Measurements from ENCODE around the gene UPB1.

GRCh38 chr22:24571266-24571665 lies 76.1 kb downstream of the UPB1 start:
- TF ChIP-seq, protein P1, sequence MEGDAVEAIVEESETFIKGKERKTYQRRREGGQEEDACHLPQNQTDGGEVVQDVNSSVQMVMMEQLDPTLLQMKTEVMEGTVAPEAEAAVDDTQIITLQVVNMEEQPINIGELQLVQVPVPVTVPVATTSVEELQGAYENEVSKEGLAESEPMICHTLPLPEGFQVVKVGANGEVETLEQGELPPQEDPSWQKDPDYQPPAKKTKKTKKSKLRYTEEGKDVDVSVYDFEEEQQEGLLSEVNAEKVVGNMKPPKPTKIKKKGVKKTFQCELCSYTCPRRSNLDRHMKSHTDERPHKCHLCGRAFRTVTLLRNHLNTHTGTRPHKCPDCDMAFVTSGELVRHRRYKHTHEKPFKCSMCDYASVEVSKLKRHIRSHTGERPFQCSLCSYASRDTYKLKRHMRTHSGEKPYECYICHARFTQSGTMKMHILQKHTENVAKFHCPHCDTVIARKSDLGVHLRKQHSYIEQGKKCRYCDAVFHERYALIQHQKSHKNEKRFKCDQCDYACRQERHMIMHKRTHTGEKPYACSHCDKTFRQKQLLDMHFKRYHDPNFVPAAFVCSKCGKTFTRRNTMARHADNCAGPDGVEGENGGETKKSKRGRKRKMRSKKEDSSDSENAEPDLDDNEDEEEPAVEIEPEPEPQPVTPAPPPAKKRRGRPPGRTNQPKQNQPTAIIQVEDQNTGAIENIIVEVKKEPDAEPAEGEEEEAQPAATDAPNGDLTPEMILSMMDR (IDR thresholded peaks at IDR 0.05) = no peak
- TF ChIP-seq POLR2AphosphoS5 (IDR thresholded peaks at IDR 0.05) = no peak
- TF ChIP-seq EP300 (IDR thresholded peaks at IDR 0.05) = no peak
- TF ChIP-seq POLR2A (IDR thresholded peaks at IDR 0.05) = no peak
